Measurements from ENCODE around the gene PNPT1. TPM values are rescaled to one million over a fixed set of nuclear protein-coding genes. Genes with fewer than 3 reads are reported as not detected.

The PNPT1 gene
- total and polyA plus RNA-seq, 2 of the 4 experiments (the other 2 are of a cell fraction) = 11.2 to 14.3 TPM

GRCh38 chr2:55712477-55713060 lies 18.9 kb upstream of the PNPT1 start:
- Histone ChIP-seq H4K8ac (ENCODE audit: low read depth in 2 of 2, low read length in 2 of 2) (no peak overlapping the region), H2AK9ac (replicated peaks; ENCODE audit: low read depth, low read length, poor library complexity) (no peak overlapping the region), H2AK5ac (ENCODE audit: low read depth, low read length) (no peak overlapping the region), H3K4me3 (ENCODE audit: insufficient read depth, low read depth, low read length) (no peak overlapping the region), H2BK15ac (ENCODE audit: low read depth, low read length) (no peak overlapping the region), H2BK20ac (ENCODE audit: low read depth, low read length) (no peak overlapping the region), H4K5ac (ENCODE audit: low read depth, low read length) (no peak overlapping the region), H3K56ac (ENCODE audit: extremely low read depth, insufficient read depth, low read length) (no peak overlapping the region), H3K79me1 (ENCODE audit: low read depth in 1 of 2, low read length in 2 of 2) (no peaks in the 10 kb centered on the region), H2BK5ac (ENCODE audit: low read depth, low read length, poor library complexity, severe bottlenecking) (no peak overlapping the region), H3K27me3 (ENCODE audit: control insufficient read depth, insufficient read depth, low read length) (peaks cover 1% of the 10 kb centered on the region; the same call in 1 of the 2 replicates), H3K9ac (ENCODE audit: low read depth, low read length) (no peak overlapping the region), H3K18ac (ENCODE audit: low read depth, low read length) (no peak overlapping the region), H3K27ac (ENCODE audit: insufficient read depth, low read length) (no peak overlapping the region), H2AFZ (replicated peaks; ENCODE audit: low read length, poor library complexity) (no peak overlapping the region), H3K23ac (ENCODE audit: low read depth, low read length) (no peak overlapping the region), H3K9me1 (ENCODE audit: insufficient read depth, low read length) (no peaks in the 10 kb centered on the region), H3K4me1 (ENCODE audit: control insufficient read depth, insufficient read depth, low read length) (no peaks in the 10 kb centered on the region), H3K9me3 (ENCODE audit: control insufficient read depth, insufficient read depth, low read length) (no peaks in the 10 kb centered on the region), H3K4ac (ENCODE audit: low read depth, low read length) (no peak overlapping the region), H2BK120ac (ENCODE audit: low read depth, low read length) (no peak overlapping the region), H4K91ac (ENCODE audit: insufficient read depth, low read depth, low read length) (no peak overlapping the region), H3K14ac (replicated peaks; ENCODE audit: low read depth, low read length) (no peak overlapping the region), H4K20me1 (ENCODE audit: insufficient read depth, low read length) (no peaks in the 10 kb centered on the region), H3K4me2 (ENCODE audit: low read depth, low read length) (no peak overlapping the region), H3K36me3 (ENCODE audit: control insufficient read depth, insufficient read depth, low read length) (no peaks in the 10 kb centered on the region)
- in situ Hi-C loops (cut with MboI; ENCODE audit: low sequenced_read_pairs) = loop anchor here (10.0 to 25.0 kb wide), 2 partner anchors 422 to 1800 kb away; no protein-coding TSS in a partner anchor
- intact Hi-C loops (cut with micrococcal nuclease) = loop anchor here (10.0 kb wide), 1 partner anchor 152 kb away; no protein-coding TSS in a partner anchor
- no peak for TF ChIP-seq MAZ (IDR thresholded peaks at IDR 0.05; ENCODE audit: borderline replicate concordance, low read depth, low read length)
- WGBS, 2 experiments (ENCODE audit: extremely low coverage in 2 of 2, insufficient read length in 1 of 2) = no CpG with 5 or more reads among the region's 6 CpGs
- ChIA-PET CTCF (interaction anchor here (0.7 to 1.0 kb wide), 2 partner anchors 40 to 284 kb away, joined by 3 to 4 read pairs; no protein-coding TSS in a partner anchor), POLR2A (ENCODE audit: unreplicated experiment) (no interaction called here)
- DNase-seq (no peak), ATAC-seq (ENCODE audit: low read depth) (no peak)
- dilution Hi-C loops (cut with HindIII; ENCODE audit: low sequenced_read_pairs, unreplicated experiment) = loop anchor here (25.0 kb wide), 1 partner anchor 300 kb away; no protein-coding TSS in a partner anchor
- BruUV-seq (replicated peaks) = no TSS peak

Measured in IMR-90 (cell line).